Coronary artery (tissue), 2 donors: ENCODE results near the gene MORC3.
A peak's percentile ranks its signal among the peaks of the same experiment; 100 is the strongest.

Experiments
- DNase-seq: peaks from one replicate; pipeline ENCODE4 v3.0.0-alpha.2; 2017; ENCODE audit warnings: low spot score
- H3K27ac ChIP-seq, 2 donors: fragments of 200-600 bp; sonication (generic); one replicate each; pipeline ENCODE4 v1.5.1; 2016 to 2019
- H3K4me3 ChIP-seq: fragments of 200-600 bp; sonication (generic); 2 replicates; pipeline ENCODE4 v1.5.1; 2016; ENCODE audit warnings: mild to moderate bottlenecking, moderate library complexity
- CTCF ChIP-seq: fragments of 200-600 bp; sonication (generic); IDR thresholded peaks from one replicate; pipeline ENCODE4 v1.5.1; 2019; ENCODE audit warnings: antibody characterized with exemption

MORC3 gene

GRCh38 chr21:36419241-36419640 lies 99.2 kb downstream of the MORC3 start:
- no peak overlapping the region for H3K4me3 ChIP-seq
- DNase-seq: no peak
- TF ChIP-seq CTCF: no peak

GRCh38 chr21:36419996-36420395 lies 100.0 kb downstream of the MORC3 start:
- peak; percentile 77 for TF ChIP-seq CTCF
- peak; percentile 88 for DNase-seq
- H3K27ac ChIP-seq: no peak overlapping the region
- no peak overlapping the region for H3K4me3 ChIP-seq

More at GRCh38 chr21:36419241-36419640, 99.2 kb downstream of the MORC3 start:
- no peak overlapping the region for H3K27ac ChIP-seq

GRCh38 chr21:36420571-36421339 lies 100.8 kb downstream of the MORC3 start:
- no peak for DNase-seq
- H3K27ac ChIP-seq: no peak overlapping the region
- H3K4me3 ChIP-seq: no peak overlapping the region
- TF ChIP-seq CTCF: no peak

GRCh38 chr21:36422279-36423098 lies 102.5 kb downstream of the MORC3 start:
- TF ChIP-seq CTCF: peak; percentile 62
- Histone ChIP-seq H3K4me3 (no peak overlapping the region), H3K27ac (no peak overlapping the region)
- DNase-seq: no peak

- no peak overlapping the region for H3K4me3 ChIP-seq
- no peak for TF ChIP-seq CTCF
These were observed 103.9 kb downstream of the MORC3 start for GRCh38 chr21:36423771-36424433.

GRCh38 chr21:36424592-36424991 lies 104.6 kb downstream of the MORC3 start:
- no peak overlapping the region for H3K4me3 ChIP-seq
- no peak for DNase-seq
- TF ChIP-seq CTCF: no peak
- no peak overlapping the region for H3K27ac ChIP-seq

More at GRCh38 chr21:36423771-36424433, 103.9 kb downstream of the MORC3 start:
- H3K27ac ChIP-seq: no peak overlapping the region
- no peak for DNase-seq
